ENCODE measurements around the gene PTPRC. TPM values are rescaled to one million over a fixed set of nuclear protein-coding genes. Genes with fewer than 3 reads are reported as not detected.

Gene PTPRC
- total RNA-seq, 1 experiment from 2014 or later = 0.11 TPM

DNA sequence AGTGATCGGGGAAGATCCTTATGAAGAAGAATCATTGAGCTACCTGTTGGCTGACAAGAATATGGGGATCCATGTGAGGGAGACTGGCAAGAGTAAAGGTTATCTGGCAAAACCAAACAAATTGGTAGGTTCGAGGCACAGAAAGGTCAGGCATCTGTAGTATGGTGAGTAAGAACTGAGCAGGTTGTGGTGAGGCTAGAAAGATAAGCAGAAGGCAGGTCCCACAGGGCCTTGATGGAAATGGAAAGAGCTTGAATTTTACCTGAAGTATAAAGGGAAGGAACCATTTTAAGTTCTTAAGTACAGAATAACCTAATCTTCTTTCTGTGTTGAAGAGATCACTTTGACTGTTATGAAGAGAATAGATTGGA lies 11.1 kb downstream of the PTPRC start:
- no TSS peak for BruUV-seq (replicated peaks)
- Histone ChIP-seq H3K9me2 (replicated peaks; ENCODE audit: low read length) (no peaks in the 10 kb centered on the region), H3K4me2 (ENCODE audit: low read length) (no peak overlapping the region), H3K9ac (ENCODE audit: low read length) (no peak overlapping the region), H3K4me3 (ENCODE audit: low read length) (no peak overlapping the region), H3K27ac (ENCODE audit: low read length) (no peak overlapping the region), H3K9me3 (ENCODE audit: low read length) (no peaks in the 10 kb centered on the region), H2AFZ (ENCODE audit: low read length) (no peak overlapping the region), H3K79me2 (ENCODE audit: low read length) (no peaks in the 10 kb centered on the region), H3K4me1 (ENCODE audit: insufficient read depth, low read length) (peaks cover under 1% of the 10 kb centered on the region; the same call in 1 of the 2 replicates), H3F3A (ENCODE audit: low read length, unreplicated experiment) (no peaks in the 10 kb centered on the region), H3K36me3 (ENCODE audit: low read depth, low read length) (no peaks in the 10 kb centered on the region), H3K27me3 (ENCODE audit: low read length) (no peaks in the 10 kb centered on the region), H4K20me1 (ENCODE audit: low read length) (no peaks in the 10 kb centered on the region)
- intact Hi-C loops (cut with micrococcal nuclease) = no loop called here
- ChIA-PET CTCF (no interaction called here), POLR2A (ENCODE audit: unreplicated experiment) (no interaction called here)
- no peak for ATAC-seq
- no peak for DNase-seq
- TF ChIP-seq, protein P1, sequence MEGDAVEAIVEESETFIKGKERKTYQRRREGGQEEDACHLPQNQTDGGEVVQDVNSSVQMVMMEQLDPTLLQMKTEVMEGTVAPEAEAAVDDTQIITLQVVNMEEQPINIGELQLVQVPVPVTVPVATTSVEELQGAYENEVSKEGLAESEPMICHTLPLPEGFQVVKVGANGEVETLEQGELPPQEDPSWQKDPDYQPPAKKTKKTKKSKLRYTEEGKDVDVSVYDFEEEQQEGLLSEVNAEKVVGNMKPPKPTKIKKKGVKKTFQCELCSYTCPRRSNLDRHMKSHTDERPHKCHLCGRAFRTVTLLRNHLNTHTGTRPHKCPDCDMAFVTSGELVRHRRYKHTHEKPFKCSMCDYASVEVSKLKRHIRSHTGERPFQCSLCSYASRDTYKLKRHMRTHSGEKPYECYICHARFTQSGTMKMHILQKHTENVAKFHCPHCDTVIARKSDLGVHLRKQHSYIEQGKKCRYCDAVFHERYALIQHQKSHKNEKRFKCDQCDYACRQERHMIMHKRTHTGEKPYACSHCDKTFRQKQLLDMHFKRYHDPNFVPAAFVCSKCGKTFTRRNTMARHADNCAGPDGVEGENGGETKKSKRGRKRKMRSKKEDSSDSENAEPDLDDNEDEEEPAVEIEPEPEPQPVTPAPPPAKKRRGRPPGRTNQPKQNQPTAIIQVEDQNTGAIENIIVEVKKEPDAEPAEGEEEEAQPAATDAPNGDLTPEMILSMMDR (conservative IDR thresholded peaks at IDR 0.05; ENCODE audit: low read depth, low read length) = no peak
- no peak for TF ChIP-seq EZH2 (IDR thresholded peaks at IDR 0.05; ENCODE audit: low read length, unreplicated experiment)
- TF ChIP-seq EZH2phosphoT487 (IDR thresholded peaks at IDR 0.05; ENCODE audit: borderline replicate concordance, low read length) = no peak

DNA sequence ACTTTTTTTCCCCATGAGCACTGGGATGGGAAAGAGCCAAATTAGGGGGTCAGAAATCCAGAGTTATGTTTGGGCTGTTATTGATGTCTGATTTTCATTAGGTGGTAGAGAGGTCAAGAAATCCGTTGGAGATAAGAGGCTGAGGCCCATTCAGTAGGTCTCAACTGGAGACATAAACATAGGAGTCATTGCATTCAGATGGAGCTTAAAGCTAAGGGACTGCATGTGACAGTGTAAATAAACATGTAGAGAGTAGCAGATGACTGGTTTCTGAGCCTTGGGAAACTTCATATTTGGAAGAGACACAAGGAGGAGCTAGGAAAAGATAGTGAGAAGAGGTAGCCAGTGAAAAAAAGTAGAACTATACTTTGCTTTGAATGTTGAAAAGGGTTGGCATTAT lies 11.7 kb downstream of the PTPRC start:
- Histone ChIP-seq H2AFZ (ENCODE audit: low read length) (no peak overlapping the region), H4K20me1 (ENCODE audit: low read length) (no peaks in the 10 kb centered on the region), H3K36me3 (ENCODE audit: low read depth, low read length) (no peaks in the 10 kb centered on the region), H3K4me3 (ENCODE audit: low read length) (no peak overlapping the region), H3F3A (ENCODE audit: low read length, unreplicated experiment) (no peaks in the 10 kb centered on the region), H3K9me3 (ENCODE audit: low read length) (no peaks in the 10 kb centered on the region), H3K4me1 (ENCODE audit: insufficient read depth, low read length) (peaks cover 6% of the 10 kb centered on the region), H3K4me2 (ENCODE audit: low read length) (no peak overlapping the region), H3K79me2 (ENCODE audit: low read length) (no peaks in the 10 kb centered on the region), H3K27me3 (ENCODE audit: low read length) (no peaks in the 10 kb centered on the region), H3K9ac (ENCODE audit: low read length) (no peak overlapping the region), H3K9me2 (replicated peaks; ENCODE audit: low read length) (no peaks in the 10 kb centered on the region), H3K27ac (ENCODE audit: low read length) (no peak overlapping the region)
- no peak for DNase-seq
- intact Hi-C loops (cut with micrococcal nuclease) = no loop called here
- ChIA-PET POLR2A (ENCODE audit: unreplicated experiment) (no interaction called here), CTCF (no interaction called here)
- no peak for ATAC-seq
- no TSS peak for BruUV-seq (replicated peaks)
- TF ChIP-seq, protein P1 (conservative IDR thresholded peaks at IDR 0.05; ENCODE audit: low read depth, low read length) = no peak
- TF ChIP-seq EZH2 (IDR thresholded peaks at IDR 0.05; ENCODE audit: low read length, unreplicated experiment) = no peak
- no peak for TF ChIP-seq EZH2phosphoT487 (IDR thresholded peaks at IDR 0.05; ENCODE audit: borderline replicate concordance, low read length)

DNA sequence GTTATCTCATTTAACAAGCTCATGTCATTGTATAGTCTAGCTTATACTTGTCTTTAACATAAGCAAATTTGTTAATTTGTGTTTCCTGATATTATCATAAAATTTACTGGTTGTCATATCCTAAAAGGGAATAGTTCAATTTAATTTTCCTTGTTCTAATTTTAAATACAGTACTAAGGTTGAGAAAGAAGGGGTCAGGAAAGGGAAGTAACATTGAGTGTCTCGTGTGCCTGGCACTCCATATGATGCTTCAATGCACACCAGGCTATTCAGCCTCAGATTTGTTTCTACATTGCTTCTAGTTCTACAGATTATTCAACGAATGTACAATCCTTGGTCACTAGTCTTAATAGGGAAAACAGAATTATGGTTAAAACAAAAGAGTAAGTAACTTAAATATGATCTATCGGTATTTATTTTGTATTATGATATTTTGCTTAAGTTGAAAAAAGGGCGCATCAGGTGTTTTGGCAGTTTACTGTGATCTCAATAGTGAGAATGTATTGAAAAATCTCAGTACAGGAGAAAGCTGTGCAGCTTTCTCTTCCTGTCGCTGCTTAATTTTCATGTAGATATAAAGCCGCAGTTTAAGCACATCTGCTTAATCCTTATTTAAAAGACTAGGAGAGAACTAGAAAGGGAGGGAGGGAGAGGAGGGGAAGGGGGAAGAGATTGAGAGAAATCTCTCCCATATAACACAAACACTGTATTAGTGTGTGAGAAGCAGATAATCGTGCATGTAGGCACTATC lies 13.0 kb downstream of the PTPRC start:
- TF ChIP-seq EZH2phosphoT487 (IDR thresholded peaks at IDR 0.05; ENCODE audit: borderline replicate concordance, low read length) (no peak), EZH2 (IDR thresholded peaks at IDR 0.05; ENCODE audit: low read length, unreplicated experiment) (no peak)
- TF ChIP-seq, protein P1 (conservative IDR thresholded peaks at IDR 0.05; ENCODE audit: low read depth, low read length) = no peak
- Histone ChIP-seq H3K27ac (ENCODE audit: low read length) (no peak overlapping the region), H3K4me3 (ENCODE audit: low read length) (no peak overlapping the region), H3K27me3 (ENCODE audit: low read length) (no peaks in the 10 kb centered on the region), H3K9me2 (replicated peaks; ENCODE audit: low read length) (no peaks in the 10 kb centered on the region), H4K20me1 (ENCODE audit: low read length) (no peaks in the 10 kb centered on the region), H3K9ac (ENCODE audit: low read length) (no peak overlapping the region), H3K79me2 (ENCODE audit: low read length) (no peaks in the 10 kb centered on the region), H3K4me2 (ENCODE audit: low read length) (no peak overlapping the region), H3F3A (ENCODE audit: low read length, unreplicated experiment) (no peaks in the 10 kb centered on the region), H3K36me3 (ENCODE audit: low read depth, low read length) (no peaks in the 10 kb centered on the region), H3K4me1 (ENCODE audit: insufficient read depth, low read length) (peaks cover 15% of the 10 kb centered on the region), H2AFZ (ENCODE audit: low read length) (no peak overlapping the region), H3K9me3 (ENCODE audit: low read length) (no peaks in the 10 kb centered on the region)
- ChIA-PET POLR2A (ENCODE audit: unreplicated experiment) (no interaction called here), CTCF (no interaction called here)
- BruUV-seq (replicated peaks) = no TSS peak
- ATAC-seq (no peak), DNase-seq (no peak)
- intact Hi-C loops (cut with micrococcal nuclease) = no loop called here
